GM18868 (cell line): Measurements from ENCODE around the gene KRTAP12-4.
"Not testable (repeated sequence)": the region's sequence is repeated elsewhere in the genome, so short reads cannot be mapped to it uniquely, and the experiment has no call there.

Experiments used
- ATAC-seq: cut with Tn5 transposase; IDR thresholded peaks from one replicate; pipeline ENCODE4 v1.9.1; 2021; ENCODE audit warnings: mild to moderate bottlenecking, moderate library complexity; ENCODE audit not compliant: unreplicated experiment

The KRTAP12-4 gene, protein sequence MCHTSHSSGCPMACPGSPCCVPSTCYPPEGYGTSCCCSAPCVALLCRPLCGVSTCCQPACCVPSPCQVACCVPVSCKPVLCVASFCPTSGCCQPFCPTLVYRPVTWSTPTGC

DNA sequence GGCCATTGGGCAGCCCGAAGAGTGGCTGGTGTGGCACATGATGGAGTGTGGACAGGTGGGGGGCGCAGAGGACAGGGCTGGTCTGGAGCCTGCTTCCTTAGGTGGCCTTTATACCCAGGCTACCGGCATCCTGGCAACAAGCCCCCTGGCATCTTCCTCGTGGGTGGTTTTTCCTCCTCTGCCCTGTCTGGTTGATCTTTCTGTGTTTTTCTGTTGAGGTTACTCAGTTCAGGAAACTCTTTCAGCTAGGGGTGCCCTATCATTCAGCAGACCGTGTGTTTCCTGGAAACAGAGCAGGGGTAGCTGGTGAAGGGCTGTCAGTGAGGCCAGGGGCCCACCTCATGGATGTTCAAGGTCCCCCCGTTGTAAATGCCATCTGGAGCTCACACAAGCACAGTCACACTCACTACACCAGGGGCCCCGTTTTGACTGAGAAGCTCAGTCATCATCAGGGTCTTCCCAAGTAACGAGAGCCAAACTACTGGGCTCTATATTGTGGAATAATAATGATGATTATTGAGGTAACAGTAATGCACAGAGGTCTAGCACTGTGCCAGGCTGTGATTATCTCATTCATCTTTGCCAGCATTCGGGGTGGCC, at the start of gene KRTAP12-4:
KRTAP12-4 (minus strand) TSS at position 84 of the 600 bp plus-strand sequence; CDS start at position 39, 45 bp downstream.
- no peak for ATAC-seq

DNA sequence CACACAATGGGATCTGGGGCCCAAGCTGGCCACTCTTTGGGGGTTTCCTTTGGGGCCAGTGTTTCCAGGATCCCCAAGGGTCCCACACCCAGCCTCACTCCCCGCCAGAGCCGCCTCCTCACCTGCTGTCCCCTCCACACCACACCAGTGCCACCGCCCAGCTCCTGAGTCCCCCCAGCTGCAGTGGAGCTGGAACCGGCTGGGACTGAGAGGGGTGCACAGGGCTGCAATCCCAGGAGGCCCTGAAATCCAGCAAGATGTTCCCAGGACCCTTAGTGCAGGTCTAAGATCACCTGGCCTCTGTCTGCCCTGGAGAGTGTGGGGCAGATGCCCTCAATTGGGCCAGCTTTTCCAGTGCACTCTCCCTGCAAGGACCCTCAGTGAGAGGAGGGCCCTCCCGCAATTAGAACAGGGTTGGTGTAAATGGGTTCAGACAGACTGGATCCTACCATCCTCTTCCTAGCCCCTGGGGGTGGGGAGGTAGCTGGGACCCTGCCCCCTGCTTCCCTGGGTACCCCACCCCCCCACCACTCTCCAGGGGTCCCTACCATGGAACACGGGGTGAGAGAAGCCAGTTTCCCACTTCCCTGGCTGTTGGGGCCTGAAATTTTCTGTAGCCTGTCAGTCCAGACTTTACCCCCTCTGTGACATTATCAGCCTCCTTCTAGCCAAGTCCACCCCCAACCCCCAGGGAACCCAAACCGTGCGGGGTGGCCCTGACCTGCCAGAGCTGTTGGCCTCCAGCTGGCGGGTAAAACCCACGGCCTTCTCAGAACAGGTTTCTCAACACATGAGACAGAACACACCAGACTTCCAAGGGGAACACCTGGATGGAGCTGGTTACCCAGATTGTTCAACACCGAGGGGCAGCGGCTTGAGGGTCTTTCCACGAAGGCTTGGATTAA, 49.5 kb upstream of the KRTAP12-4 start:
- ATAC-seq: no peak

DNA sequence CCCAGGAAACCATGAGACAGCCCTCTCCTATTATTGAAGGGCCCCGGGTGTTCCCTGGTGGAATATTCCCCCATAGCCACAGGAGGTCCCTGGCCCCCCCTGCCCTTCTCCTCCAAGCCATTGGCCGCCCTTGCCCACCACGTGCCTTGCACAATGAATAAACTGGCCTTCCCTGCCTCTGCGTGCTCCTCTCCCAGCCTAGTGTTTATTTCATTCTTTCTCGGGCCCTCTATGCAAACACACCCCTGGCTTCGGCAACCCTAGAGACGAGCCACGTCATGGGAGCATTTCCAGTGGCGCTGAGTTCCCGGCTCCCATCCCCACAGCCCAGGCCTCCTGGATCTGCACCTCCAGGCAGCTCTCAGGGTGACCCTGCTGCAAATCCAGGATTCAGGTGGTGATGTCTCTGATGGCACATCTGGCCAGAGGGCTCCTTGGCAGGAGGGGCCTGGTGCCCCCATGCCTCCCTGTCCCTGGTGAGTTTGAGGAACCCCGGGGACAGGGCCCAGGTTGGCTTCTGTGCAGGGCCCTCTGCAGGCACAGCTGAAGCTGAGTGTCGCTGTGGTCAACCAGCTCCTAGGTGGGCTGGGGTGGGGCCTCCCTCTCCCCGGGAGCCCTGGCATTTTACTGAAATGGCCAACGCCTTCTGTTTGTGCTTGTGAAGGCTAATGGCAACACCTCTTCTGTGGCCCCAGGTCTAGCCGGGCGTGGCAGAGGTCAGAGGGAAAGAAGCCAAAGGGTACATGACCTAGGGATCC, 48.7 kb upstream of the KRTAP12-4 start:
- no peak for ATAC-seq

DNA sequence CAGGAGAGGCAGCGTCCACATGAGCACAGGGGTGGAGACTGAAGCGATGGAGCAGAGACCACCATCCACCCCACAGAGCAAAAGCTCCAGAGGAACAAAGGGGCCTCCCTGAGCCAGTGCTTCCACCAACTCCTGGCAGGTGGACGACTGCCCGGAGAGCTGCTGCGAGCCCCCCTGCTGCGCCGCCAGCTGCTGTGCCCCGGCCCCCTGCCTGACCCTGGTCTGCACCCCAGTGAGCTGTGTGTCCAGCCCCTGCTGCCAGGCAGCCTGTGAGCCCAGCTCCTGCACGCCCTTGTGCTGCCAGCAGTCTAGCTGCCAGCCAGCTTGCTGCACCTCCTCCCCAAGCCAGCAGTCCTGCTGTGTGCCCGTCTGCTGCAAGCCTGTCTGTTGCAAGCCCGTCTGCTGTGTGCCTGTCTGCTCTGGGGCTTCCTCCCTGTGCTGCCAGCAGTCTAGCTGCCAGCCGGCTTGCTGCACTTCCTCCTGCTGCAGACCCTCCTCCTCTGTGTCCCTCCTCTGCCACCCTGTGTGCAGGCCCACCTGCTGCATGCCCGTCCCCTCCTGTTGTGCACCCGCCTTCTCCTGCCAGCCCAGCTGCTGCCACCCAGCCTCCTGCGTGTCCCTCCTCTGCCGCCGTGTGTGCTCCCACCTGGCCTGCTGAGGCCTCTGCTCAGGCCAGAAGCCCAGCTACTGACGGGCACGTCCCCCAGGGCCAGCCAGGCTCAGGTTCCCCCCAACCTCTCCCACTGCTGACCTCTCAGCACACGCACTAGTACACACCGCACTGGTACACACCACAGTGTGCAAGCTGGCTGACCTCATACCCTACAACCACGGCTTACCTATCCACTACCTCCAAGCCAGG, 47.9 kb upstream of the KRTAP12-4 start:
- no peak for ATAC-seq

DNA sequence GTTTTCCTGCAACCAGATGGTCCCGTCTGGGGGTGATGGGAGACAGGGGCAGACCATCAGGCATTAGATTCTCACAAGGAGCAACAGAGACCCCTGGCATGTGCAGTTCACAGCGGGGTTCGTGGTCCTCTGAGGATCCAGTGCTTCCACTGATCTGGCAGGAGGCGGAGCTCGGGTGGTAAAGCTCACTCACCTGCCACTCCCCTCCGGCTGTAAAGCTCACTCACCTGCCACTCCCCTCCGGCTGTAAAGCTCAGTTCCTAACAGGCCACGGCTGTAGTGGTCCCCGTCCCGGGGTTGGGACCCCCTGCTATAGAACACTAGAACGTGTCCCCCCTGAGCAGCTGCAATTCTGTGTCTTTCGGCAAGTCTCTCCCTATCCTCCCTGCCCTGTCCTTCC, 47.1 kb upstream of the KRTAP12-4 start:
- no peak for ATAC-seq

DNA sequence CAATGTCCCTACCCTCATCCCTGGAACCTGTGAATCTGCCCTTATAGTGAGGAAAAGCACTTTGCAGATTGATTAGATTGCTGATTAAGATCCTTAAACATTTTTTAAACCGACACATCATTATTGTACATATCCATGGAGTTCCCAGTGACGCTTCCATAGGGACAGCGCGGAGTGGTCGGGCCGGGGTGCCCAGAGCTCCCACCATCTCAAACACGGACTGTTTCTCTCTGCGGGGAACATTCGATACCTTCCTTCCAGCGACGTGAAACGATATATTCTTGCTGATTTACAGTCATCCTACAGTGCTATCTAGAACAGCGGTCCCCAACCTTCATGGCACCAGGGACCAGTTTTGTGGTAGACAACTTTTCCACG, 46.6 kb upstream of the KRTAP12-4 start:
- no peak for ATAC-seq

DNA sequence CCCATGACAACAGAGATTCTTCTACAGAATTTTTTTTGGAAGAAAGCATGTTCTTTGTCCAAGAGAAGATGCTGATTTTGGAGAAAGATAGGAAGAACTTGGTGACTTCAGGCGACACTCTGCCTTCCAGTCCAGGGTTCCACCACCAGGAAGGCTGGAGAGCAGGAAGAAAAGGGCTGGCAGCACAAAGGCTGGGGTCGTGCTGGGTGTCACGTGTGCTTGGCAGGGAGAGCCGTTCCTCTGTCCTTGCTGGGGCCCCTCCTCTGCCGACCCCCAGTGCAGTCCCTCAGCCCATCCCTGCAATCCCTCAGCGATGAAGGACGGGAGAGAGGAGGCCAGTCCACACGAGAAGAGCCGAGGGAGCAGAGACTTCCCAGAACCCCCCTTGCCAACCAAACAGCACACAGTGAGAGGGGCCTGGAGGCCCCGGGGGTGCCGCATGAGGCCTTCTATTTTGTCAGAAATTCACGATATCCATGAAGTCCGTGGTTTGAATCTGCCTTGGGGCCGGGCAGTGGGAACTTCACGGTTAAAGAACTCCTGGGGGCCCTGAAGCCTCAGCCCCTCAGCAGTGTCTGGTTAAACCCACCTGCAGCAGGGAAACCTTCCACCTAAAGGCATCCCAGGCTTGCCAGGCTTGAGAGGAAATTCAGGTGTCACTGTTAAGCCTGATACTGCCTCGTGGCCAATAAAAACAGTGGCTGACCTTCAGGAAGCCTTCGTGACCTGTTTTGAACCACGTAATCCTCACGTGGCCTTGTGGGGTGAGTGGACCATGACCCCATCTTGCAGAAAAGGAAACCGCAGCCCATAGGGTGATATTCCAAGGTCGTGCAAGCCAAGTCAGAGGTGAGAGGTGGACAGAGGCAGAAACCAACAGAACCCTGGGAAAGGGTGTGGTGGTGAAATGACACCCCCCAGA, 45.9 kb upstream of the KRTAP12-4 start:
- no peak for ATAC-seq

DNA sequence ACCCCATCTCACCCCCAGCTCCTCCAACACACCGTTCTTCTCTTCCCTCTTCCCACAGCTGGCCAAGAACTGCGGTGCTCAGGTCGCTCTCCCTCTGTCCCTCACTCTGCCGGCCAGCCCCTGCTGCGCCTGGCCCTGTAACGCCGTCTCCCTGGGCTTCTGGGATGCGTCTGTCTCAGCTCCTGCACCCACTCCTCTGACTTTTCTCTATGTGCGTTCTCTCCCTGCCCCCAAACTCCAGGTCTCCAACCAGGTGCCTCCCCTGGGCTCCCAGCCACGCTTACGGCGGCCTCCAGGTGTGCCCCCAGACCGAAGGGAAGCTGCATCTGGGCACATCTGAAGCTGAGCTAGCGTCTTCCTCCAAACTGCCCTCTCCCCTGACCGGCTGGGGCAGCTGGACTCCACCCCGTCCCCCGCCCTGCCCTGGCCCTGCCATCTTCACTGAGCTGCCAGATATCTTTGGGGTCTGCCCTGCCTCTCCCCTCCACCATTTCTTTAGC, 45.1 kb upstream of the KRTAP12-4 start:
- ATAC-seq: no peak

DNA sequence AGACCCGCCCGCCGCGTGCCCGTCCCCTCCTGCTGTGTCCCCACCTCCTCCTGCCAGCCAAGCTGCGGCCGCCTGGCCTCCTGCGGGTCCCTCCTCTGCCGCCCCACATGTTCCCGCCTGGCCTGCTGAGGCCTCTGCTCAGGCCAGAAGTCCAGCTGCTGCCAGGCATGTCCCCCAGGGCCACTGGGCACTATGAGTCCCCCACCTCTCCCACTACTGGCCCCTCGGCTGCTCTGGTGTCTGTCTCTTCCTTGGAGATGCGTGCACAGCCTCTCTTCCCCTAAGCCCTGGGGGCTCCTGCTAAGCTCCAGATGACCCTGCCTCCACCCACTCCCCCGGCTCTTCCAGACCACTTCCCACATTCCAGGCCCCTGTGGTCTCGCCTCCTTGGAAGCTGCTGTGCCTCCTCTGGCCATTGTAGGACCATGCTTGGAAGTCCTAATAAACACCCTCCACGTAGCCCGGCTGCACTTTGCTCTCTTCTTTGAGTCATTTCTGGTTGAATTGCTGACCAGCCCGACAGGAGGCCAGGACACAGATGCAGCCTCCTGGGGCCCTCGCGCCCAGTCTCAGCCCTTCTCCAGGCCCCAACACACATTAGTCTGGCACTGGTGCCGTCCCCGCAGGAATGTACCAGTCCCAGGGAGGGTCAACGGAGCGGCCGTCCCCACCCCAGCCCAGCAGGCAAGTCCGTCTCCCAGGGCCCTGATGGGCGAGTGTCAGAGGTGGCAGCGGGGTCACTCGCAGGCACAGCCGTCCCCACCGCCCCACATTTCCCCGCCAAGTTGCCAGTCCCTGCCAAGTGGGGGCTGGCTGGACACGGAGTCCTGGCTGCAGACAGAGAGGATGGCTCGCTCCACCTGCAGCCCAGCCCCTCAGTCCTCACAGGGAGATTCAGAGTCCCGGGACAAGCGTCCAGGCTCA, 43.6 kb upstream of the KRTAP12-4 start:
- no peak for ATAC-seq

DNA sequence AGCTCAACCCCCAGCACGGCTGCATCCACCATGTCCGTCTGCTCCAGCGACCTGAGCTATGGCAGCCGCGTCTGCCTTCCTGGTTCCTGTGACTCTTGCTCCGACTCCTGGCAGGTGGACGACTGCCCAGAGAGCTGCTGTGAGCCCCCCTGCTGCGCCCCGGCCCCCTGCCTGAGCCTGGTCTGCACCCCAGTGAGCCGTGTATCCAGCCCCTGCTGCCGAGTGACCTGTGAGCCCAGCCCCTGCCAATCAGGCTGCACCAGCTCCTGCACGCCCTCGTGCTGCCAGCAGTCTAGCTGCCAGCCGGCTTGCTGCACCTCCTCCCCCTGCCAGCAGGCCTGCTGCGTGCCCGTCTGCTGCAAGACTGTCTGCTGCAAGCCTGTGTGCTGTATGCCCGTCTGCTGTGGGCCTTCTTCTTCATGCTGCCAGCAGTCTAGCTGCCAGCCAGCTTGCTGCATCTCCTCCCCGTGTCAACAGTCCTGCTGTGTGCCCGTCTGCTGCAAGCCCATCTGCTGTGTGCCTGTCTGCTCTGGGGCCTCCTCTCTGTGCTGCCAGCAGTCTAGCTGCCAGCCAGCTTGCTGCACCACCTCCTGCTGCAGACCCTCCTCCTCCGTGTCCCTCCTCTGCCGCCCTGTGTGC, 42.8 kb upstream of the KRTAP12-4 start, which contains the start of gene KRTAP10-12:
KRTAP10-12 (plus strand) TSS at position 1 of the 639 bp plus-strand sequence; CDS start at position 31, 30 bp downstream.
- ATAC-seq: not testable (repeated sequence)

DNA sequence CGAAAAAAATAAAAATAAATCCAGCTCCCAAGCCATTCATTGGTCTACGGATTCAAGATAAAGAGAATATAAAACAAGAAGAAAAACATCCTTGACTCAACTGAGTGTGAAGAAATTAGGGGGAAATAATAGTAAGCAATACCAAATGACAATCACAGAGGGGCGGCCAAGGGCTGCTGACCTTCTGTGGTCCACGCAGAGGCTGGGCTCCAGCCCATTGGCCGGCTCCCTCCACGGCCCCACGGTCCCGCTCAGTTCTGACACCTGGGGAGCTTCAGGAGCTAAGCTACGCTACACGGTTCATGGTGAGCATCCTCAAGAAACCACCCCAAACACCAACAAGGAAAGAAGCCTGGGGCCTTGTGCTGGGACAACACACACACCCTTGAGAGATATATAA, 42.1 kb upstream of the KRTAP12-4 start:
- ATAC-seq: no peak

DNA sequence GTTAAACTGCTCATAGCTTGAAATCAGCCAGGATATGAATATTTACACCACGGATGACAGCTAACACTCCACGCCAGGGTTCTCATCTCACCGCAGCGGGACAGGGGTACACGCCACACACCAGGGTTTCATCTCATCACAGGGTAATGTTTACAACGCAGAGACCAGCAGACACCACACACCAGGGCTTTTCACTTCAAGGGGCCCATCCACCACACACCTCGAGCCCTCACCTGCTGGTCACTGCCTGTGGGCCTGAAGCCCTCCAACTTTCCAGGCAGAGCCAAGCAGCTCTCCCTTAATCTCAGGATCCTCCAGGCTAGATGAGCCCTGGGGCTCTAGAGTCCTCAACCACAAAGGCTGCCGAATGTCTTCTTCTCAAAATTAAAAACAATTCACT, 41.2 kb upstream of the KRTAP12-4 start:
- no peak for ATAC-seq

DNA sequence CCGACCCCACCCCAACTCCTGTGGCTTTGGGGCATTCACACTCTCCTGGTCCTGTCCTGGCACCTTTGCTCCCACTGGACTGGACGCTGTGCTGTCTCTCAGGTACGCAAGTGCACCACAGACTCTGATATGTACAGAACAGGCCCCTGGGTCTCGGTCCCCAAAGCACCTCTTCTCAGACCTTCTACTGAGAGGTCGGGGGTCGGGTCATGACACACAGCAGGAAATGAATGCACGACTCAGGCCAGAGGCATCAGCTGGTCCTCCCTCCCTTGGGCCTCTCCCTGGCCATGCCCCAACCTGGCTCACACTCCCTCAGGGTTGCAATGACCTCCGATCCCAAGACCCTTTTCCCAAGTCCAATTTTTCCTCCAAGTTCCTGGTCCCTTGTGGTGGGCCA, 40.7 kb upstream of the KRTAP12-4 start:
- no peak for ATAC-seq

DNA sequence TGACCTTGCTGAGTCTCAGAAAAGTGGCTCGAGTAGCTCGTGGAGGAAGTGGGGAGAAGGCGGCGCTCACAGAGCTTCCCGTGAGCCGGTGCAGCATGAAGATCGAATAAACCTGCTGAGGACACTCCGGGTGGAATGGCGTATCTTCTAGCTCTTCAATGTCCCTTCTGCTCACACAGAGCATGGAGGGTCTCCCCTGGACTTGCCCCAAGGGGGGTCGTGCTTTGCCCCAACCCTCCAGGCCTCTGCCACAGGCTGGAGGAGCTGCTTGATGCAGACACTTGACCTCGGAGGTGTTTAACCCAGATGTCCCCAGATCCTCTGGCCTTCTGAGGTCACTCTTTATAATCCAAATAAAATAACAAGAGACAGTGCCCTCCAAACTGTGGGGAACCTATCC, 40.3 kb upstream of the KRTAP12-4 start:
- ATAC-seq: no peak

DNA sequence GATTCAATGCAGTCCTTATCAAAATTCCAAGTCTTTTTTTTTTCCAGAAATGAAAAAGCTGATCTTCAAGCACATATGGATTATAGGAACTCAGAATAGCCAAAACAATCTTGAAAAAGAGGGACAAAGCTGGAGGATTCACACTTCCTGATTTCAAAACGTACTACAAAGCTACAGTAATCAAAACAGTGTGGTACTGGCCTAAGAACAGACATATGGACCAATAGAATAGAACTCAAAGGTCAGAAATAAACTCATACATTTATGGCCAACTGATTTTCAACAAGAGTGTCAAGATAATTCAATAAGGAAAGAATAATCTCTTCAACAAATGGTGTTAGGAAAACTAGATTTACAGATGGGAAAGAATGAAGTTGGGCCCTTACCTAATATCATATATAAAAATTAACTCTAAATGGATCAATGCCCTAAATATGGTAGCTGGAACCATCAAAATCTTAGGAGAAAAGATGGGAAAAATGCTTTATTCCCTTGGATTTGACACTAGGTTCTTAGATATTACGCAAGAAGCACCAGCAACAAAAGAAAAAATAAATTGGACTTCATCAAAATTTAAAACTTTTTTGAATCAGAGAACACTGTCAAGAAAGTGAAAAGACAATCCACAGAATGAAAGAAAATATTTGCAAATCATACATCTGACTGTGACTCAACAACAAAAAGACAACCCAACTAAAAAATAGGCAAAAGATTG, 38.5 kb upstream of the KRTAP12-4 start:
- ATAC-seq: no peak

DNA sequence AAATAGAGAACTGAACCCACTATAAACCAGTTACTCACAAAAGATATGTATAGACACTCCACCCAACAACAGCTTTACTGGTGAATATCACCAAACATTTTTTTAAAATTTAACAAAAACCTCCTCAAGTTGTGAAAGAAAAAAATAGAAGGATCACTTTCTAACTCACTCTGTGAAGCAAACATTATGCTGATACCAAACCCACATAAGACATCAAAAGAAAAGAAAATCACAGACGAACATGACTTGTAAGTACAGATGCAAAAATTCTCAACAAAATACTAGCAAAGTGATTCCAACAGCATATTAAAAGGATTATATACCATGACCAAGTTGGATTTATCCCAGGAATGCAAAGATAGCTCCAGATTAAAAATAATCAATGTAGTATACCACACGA, 37.2 kb upstream of the KRTAP12-4 start:
- no peak for ATAC-seq

DNA sequence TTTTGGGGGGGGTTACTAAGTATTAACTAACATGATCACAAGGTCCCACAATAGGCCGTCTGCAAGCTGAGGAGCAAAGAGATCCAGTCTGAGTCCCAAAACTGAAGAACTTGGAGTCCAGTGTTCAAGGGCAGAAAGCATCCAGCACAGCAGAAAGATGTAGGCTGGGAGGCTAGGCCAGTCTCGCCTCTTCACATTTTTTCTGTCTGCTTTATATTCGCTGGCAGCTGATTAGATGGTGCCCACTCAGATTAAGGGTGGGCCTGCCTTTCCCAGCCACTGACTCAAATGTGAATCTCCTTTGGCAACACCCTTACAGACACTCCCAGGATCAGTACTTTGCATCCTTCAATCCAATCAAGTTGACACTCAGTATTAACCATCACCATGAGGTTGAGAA, 35.3 kb upstream of the KRTAP12-4 start:
- ATAC-seq: not testable (repeated sequence)
